GM23248 (cell line): Measurements from ENCODE around the gene POU3F1. TPM values are rescaled to one million over a fixed set of nuclear protein-coding genes. Genes with fewer than 3 reads are reported as not detected.

Experiments
- DNase-seq: peaks from one replicate; pipeline ENCODE4 v3.0.0-alpha.2; 2015
- H2AFZ ChIP-seq: fragments of 200-600 bp; sonication (generic); 2 replicates; pipeline ENCODE4 v1.6.1; 2016; ENCODE audit warnings: antibody characterized with exemption
- H3F3A ChIP-seq: fragments of 200-600 bp; sonication (generic); 2 replicates; pipeline ENCODE4 v1.6.1; 2016; ENCODE audit warnings: mild to moderate bottlenecking, antibody characterized with exemption, mixed run types; ENCODE audit not compliant: insufficient read depth
- H3K27ac ChIP-seq: fragments of 200-600 bp; sonication (generic); 2 replicates; pipeline ENCODE4 v1.5.1; 2016; ENCODE audit warnings: mild to moderate bottlenecking
- H3K27me3 ChIP-seq: fragments of 200-600 bp; sonication (generic); replicated peaks from 2 replicates; pipeline ENCODE4 v1.6.1; 2016; ENCODE audit warnings: mild to moderate bottlenecking; ENCODE audit not compliant: insufficient read depth
- H3K36me3 ChIP-seq: fragments of 200-600 bp; sonication (generic); 2 replicates; pipeline ENCODE4 v1.6.1; 2016; ENCODE audit warnings: low read depth, mild to moderate bottlenecking
- H3K4me1 ChIP-seq: fragments of 200-600 bp; sonication (generic); 2 replicates; pipeline ENCODE4 v1.6.1; 2016; ENCODE audit warnings: mild to moderate bottlenecking; ENCODE audit not compliant: insufficient read depth
- H3K4me2 ChIP-seq: fragments of 200-600 bp; sonication (generic); one replicate; pipeline ENCODE4 v1.6.1; 2016; ENCODE audit warnings: mild to moderate bottlenecking; ENCODE audit not compliant: unreplicated experiment
- H3K4me3 ChIP-seq: fragments of 200-600 bp; sonication (generic); 2 replicates; pipeline ENCODE4 v1.5.1; 2016; ENCODE audit warnings: mild to moderate bottlenecking
- H3K79me2 ChIP-seq: fragments of 200-600 bp; sonication (generic); 2 replicates; pipeline ENCODE4 v1.6.1; 2016; ENCODE audit warnings: mild to moderate bottlenecking; ENCODE audit not compliant: insufficient read depth
- H3K9ac ChIP-seq: fragments of 200-600 bp; sonication (generic); 2 replicates; pipeline ENCODE4 v1.6.1; 2016; ENCODE audit warnings: mild to moderate bottlenecking
- H3K9me2 ChIP-seq: fragments of 200-600 bp; sonication (generic); 2 replicates; pipeline ENCODE4 v1.6.1; 2016; ENCODE audit warnings: mixed run types, mild to moderate bottlenecking, moderate library complexity; ENCODE audit not compliant: insufficient read depth
- H3K9me3 ChIP-seq: fragments of 200-600 bp; sonication (generic); one replicate; pipeline ENCODE4 v1.6.1; 2017; ENCODE audit warnings: low read depth
- H4K20me1 ChIP-seq: fragments of 200-600 bp; sonication (generic); 2 replicates; pipeline ENCODE4 v1.6.0; 2016; ENCODE audit not compliant: insufficient read depth
- EZH2 ChIP-seq: fragments of 200-600 bp; sonication (generic); IDR thresholded peaks from 2 replicates; pipeline ENCODE4 v1.6.1; 2018; ENCODE audit warnings: antibody characterized with exemption, mild to moderate bottlenecking; ENCODE audit not compliant: insufficient read depth, poor library complexity, severe bottlenecking
- EZH2phosphoT487 ChIP-seq: fragments of 200-600 bp; sonication (generic); IDR thresholded peaks from 2 replicates; pipeline ENCODE4 v1.6.1; 2018; ENCODE audit warnings: antibody characterized with exemption, moderate library complexity, mild to moderate bottlenecking, low read depth; ENCODE audit not compliant: insufficient read depth
- WGBS, 2 experiments: methylation state at CpG; one replicate each; pipeline ENCODE4 v1.1.6; 2015 to 2017; ENCODE audit warnings: low lambda C conversion rate in 2 of 2, low coverage in 1 of 2; ENCODE audit errors: missing lambda C conversion rate in 2 of 2; 5-methylcytosine and 5-hydroxymethylcytosine counted together
- in situ Hi-C: fragments of 300-500 bp; cut with MboI; formaldehyde crosslinking; loops from 2 replicates; pipeline ENCODE4 v1.15.0; 2020
- polyA plus RNA-seq: library from polyadenylated mRNA; unstranded; fragments of >200 nt; fragmentation: Nextera tagmentation; extraction: Ambion mirVana; gene quantifications from 2 replicates; pipeline ENCODE4 v1.2.1, GENCODE V29; 2016
- total RNA-seq: library from RNA; depleted of rRNA; stranded (reverse); fragments of >200 nt; shearing (Covaris generic); gene quantifications from 2 replicates; pipeline ENCODE4 v1.2.3, GENCODE V29; 2014

Gene POU3F1
- total and polyA plus RNA-seq, 2 experiments from 2014 or later: not detected

DNA sequence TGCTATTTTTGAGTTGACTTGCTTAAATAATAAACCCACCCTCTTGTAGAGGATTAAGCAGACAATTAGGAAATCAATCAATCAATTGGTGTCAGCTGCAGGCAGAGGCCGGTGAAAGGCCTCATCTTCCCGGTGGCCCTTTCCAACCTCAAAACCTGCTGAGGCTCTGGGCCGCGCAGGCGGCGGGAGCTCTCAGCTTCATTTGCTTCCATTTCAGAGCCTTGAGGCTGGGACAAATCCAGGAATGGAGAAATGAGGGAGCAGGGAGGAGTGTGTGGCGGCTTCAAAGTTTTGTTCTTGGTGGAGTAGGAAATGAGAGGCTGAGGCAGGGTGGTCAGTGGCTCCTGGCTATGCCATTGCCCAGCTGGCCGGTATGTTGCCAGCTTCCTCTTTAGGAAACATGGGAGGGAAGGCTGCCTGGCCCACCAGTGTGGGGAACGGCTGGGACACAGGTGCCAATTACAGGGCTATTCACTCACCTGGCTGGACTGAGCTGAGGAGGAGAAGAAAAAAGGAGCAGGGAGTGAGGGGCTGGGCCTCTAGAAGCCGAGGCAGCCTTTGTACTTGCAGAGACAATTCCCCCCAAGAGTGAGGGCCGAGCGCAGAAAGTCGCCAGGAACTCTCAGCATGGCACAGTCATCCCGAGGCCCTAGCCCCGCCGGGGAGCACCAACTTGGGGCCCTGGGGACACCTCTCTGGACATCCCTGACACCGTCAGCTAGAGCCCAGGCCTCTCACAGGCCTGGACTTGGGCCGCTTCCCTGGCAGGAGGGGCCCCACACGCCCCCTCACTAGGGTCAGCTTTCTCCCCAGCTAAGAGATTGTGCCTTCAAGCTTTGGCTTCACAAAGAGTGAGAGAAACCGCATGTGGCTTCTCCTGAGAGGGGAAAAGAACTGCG, 4.4 kb downstream of the POU3F1 start:
- no peak overlapping the region for H3K27ac ChIP-seq
- no peaks in the 10 kb centered on the region for H3K9me2 ChIP-seq
- H3K9me3 ChIP-seq: no peaks in the 10 kb centered on the region
- no peaks in the 10 kb centered on the region for H3K79me2 ChIP-seq
- WGBS, 2 experiments: 64 to 71% methylated on average over 21 of the region's 21 CpGs
- peaks cover 12% of the 10 kb centered on the region for H3K4me1 ChIP-seq
- no peak overlapping the region for H3K9ac ChIP-seq
- H3F3A ChIP-seq: peaks cover 10% of the 10 kb centered on the region; the same call in 1 of the 2 replicates
- in situ Hi-C loops: no loop called here
- H4K20me1 ChIP-seq: no peaks in the 10 kb centered on the region
- no peak overlapping the region for H2AFZ ChIP-seq
- peaks cover 51% of the 10 kb centered on the region for H3K27me3 ChIP-seq
- no peaks in the 10 kb centered on the region for H3K36me3 ChIP-seq
- no peak overlapping the region for H3K4me3 ChIP-seq
- TF ChIP-seq EZH2phosphoT487: no peak
- no peak overlapping the region for H3K4me2 ChIP-seq
- DNase-seq: no peak

DNA sequence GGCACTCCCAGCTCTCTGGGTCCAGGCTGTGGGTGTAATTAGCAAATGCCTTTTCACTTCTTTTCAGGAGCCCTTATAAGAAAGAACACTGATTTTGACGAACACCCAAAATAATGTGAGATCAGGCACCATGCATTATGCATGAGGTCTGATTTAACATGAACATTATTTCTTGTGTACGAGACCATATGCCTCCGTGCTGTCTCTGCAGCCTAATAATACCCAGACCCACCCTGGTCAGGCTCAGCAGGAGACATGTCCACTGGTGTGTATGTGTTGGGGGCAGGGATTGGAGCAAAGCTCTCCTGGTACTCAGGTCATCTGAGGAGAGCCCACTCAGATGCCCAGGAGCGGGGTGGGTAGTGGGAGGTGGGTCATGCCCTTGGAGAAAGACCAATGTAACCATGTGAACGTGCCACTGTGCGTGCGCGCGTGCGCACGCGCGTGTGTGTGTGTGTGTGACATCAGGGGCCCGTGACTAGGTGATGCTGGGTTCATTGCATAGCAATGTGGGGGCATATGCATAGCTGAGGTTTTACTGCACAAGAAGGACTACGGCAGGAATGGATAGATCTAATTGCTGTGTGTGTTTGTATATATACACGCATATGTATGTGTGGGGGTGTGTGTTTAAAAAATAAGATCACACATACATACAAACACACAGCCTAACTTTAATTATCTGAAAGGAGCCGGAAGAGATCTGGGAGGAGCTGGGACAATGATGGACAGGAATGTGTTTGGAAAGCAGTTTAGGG, 7.1 kb downstream of the POU3F1 start:
- H3F3A ChIP-seq: peaks cover 10% of the 10 kb centered on the region; the same call in 1 of the 2 replicates
- peak overlapping the region; percentile 43 for H3K4me2 ChIP-seq
- no peaks in the 10 kb centered on the region for H4K20me1 ChIP-seq
- H3K4me1 ChIP-seq: peaks cover 12% of the 10 kb centered on the region
- 73 to 75% methylated on average over 17 of the region's 17 CpGs for WGBS, 2 experiments
- H3K9me2 ChIP-seq: no peaks in the 10 kb centered on the region
- H3K9ac ChIP-seq: no peak overlapping the region
- no peak overlapping the region for H2AFZ ChIP-seq
- H3K4me3 ChIP-seq: no peak overlapping the region
- DNase-seq: no peak
- no peaks in the 10 kb centered on the region for H3K9me3 ChIP-seq
- H3K27ac ChIP-seq: no peak overlapping the region
- in situ Hi-C loops: no loop called here
- no peaks in the 10 kb centered on the region for H3K79me2 ChIP-seq
- H3K36me3 ChIP-seq: no peaks in the 10 kb centered on the region
- TF ChIP-seq EZH2: no peak
- no peak for TF ChIP-seq EZH2phosphoT487
- H3K27me3 ChIP-seq: peaks cover 37% of the 10 kb centered on the region

DNA sequence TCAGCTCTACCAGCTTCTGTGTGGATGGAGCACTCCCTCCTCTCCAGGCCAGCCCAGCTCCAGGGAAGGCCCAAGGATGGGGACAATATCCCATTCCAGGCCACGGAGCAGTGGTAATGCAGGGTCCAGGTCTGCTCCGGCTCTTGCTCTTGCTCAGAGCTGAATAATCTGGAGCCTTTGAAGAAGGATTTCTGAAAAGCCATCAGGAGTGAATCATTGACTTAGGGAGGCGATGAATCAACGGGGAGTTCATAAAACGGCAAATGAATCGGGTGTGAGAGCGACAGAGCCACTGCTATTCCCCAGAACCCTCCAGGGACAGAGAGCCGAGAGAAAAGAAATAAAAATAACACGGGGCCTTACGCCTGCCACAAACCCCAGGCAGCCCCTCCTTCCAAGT, 7.7 kb downstream of the POU3F1 start:
- Histone ChIP-seq H3K9me2 (no peaks in the 10 kb centered on the region), H4K20me1 (no peaks in the 10 kb centered on the region), H3K36me3 (no peaks in the 10 kb centered on the region), H2AFZ (no peak overlapping the region), H3K27me3 (peaks cover 31% of the 10 kb centered on the region), H3F3A (peaks cover 10% of the 10 kb centered on the region; the same call in 1 of the 2 replicates), H3K9me3 (no peaks in the 10 kb centered on the region), H3K79me2 (no peaks in the 10 kb centered on the region), H3K27ac (no peak overlapping the region), H3K4me2 (peak overlapping the region; percentile 43), H3K9ac (no peak overlapping the region), H3K4me1 (peaks cover 12% of the 10 kb centered on the region), H3K4me3 (no peak overlapping the region)
- in situ Hi-C loops: no loop called here
- WGBS, 2 experiments: 19 to 26% methylated on average over 10 of the region's 10 CpGs
- peak; percentile 90 for DNase-seq
- TF ChIP-seq EZH2 (no peak), EZH2phosphoT487 (no peak)

DNA sequence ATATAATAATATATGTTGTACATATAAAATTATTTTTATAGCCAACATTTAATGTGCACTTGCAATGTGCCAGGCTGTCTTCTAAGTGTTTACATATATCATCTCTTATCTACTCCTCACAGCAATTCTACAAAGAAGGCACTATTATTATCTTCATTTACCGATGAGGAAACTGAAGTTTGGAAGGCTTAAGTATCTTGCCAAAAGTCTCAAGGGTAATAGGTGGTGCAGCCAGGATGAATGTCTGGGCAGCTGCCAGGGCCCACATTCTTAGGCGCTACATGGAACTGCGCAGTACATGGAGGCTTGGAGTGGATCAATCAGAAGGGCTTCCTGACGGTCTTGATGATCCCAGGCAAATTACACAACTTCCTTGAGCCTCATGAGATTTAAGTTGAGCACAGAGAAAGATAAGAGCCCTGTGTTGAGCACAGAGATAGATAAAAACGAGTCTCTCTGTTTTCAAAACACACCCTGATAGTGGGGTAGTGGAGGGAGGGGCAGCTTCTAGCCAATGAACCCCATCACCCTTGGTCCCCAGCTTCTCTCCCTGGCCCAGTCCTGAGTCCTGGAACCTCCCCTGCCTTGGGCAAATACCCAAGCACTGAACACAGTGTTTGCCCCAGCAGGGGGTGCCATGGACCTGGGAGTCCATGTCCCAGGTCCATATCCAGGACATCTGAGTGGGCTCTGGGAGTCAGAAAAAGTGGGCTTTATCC, 9.2 kb downstream of the POU3F1 start:
- Histone ChIP-seq H3K27me3 (peaks cover 16% of the 10 kb centered on the region), H3K9ac (no peak overlapping the region), H4K20me1 (no peaks in the 10 kb centered on the region), H2AFZ (no peak overlapping the region), H3K4me2 (no peak overlapping the region), H3K4me3 (no peak overlapping the region), H3K9me3 (no peaks in the 10 kb centered on the region), H3K27ac (no peak overlapping the region), H3F3A (peaks cover 10% of the 10 kb centered on the region; the same call in 1 of the 2 replicates), H3K36me3 (no peaks in the 10 kb centered on the region), H3K9me2 (no peaks in the 10 kb centered on the region), H3K79me2 (no peaks in the 10 kb centered on the region), H3K4me1 (peaks cover 12% of the 10 kb centered on the region)
- DNase-seq: peak; percentile 27
- in situ Hi-C loops: no loop called here
- 59 to 64% methylated on average over 5 of the region's 5 CpGs for WGBS, 2 experiments
- TF ChIP-seq EZH2phosphoT487: no peak
- TF ChIP-seq EZH2: no peak
